CD4-positive, alpha-beta T cell (primary cell): ENCODE results near the gene ULK4. TPM values are rescaled to one million over a fixed set of nuclear protein-coding genes. Genes with fewer than 3 reads are reported as not detected.

Source experiments
- ATAC-seq: fragments of 200-7000 bp; cut with Tn5 transposase; one replicate; pipeline ENCODE4 v1.10.0; 2022; ENCODE audit warnings: mild to moderate bottlenecking; ENCODE audit not compliant: poor library complexity
- CTCF ChIA-PET: fragments of 350-600 bp; sonication (Branson Sonifier 250); formaldehyde crosslinking; loops from one replicate; lab custom pipeline; 2021; ENCODE audit warnings: antibody characterized with exemption, inconsistent platforms; lab: Charles Lee
- POLR2A ChIA-PET: fragments of 350-600 bp; sonication (Branson Sonifier 250); formaldehyde crosslinking; loops from one replicate; lab custom pipeline; 2021; ENCODE audit warnings: antibody characterized with exemption, inconsistent platforms; lab: Charles Lee
- DNase-seq, 14 experiments: peaks; one replicate each; pipeline ENCODE4 v3.0.0-alpha.2; 2013 to 2020; ENCODE audit warnings: mixed read lengths in 2 of 14
- H3K27ac ChIP-seq, 2 donors: one replicate each; pipeline versions ENCODE4 v1.5.1 to v1.7.0; 2013; ENCODE audit warnings: low read length in 2 of 2, low read depth in 1 of 2, mild to moderate bottlenecking in 1 of 2
- H3K27me3 ChIP-seq, 2 experiments: 1 replicate in 1 of 2; 2 replicates in 1 of 2; pipeline versions ENCODE4 v1.6.1 to v1.7.0; 2013; ENCODE audit warnings: low read length in 2 of 2, control low read depth in 1 of 2, mild to moderate bottlenecking in 1 of 2, moderate library complexity in 1 of 2; ENCODE audit not compliant: insufficient read depth in 2 of 2, control insufficient read depth in 1 of 2
- H3K36me3 ChIP-seq: one replicate; pipeline ENCODE4 v1.6.1; 2013; ENCODE audit warnings: low read length, control low read depth; ENCODE audit not compliant: insufficient read depth
- H3K4me1 ChIP-seq: one replicate; pipeline ENCODE4 v1.6.1; 2013; ENCODE audit warnings: low read length, control low read depth; ENCODE audit not compliant: insufficient read depth
- H3K4me3 ChIP-seq: one replicate; pipeline ENCODE4 v1.5.1; 2013; ENCODE audit warnings: mild to moderate bottlenecking, low read length, moderate library complexity
- H3K9me3 ChIP-seq, 2 experiments: 1 replicate in 1 of 2; 2 replicates in 1 of 2; pipeline versions ENCODE4 v1.6.1 to v1.7.0; 2013; ENCODE audit warnings: low read length in 2 of 2, mild to moderate bottlenecking in 2 of 2, control low read depth in 1 of 2, moderate library complexity in 1 of 2; ENCODE audit not compliant: control insufficient read depth in 1 of 2, insufficient read depth in 1 of 2
- H3K27ac Mint-ChIP-seq: one replicate; pipeline ENCODE4 v1.8.0; 2020; ENCODE audit warnings: mixed read lengths
- H3K27me3 Mint-ChIP-seq: one replicate; pipeline ENCODE4 v1.8.0; 2021; ENCODE audit warnings: mixed read lengths
- H3K36me3 Mint-ChIP-seq: one replicate; pipeline ENCODE4 v1.8.0; 2021; ENCODE audit warnings: low read depth, mixed read lengths
- H3K4me1 Mint-ChIP-seq: one replicate; pipeline ENCODE4 v1.8.0; 2021; ENCODE audit warnings: low read depth, mixed read lengths
- H3K4me3 Mint-ChIP-seq: one replicate; pipeline ENCODE4 v1.8.0; 2020; ENCODE audit warnings: mild to moderate bottlenecking, mixed read lengths
- H3K9me3 Mint-ChIP-seq: one replicate; pipeline ENCODE4 v1.8.0; 2020; ENCODE audit warnings: mixed read lengths
- intact Hi-C, 2 experiments: fragments of 100-400 bp; cut with DNase I in 1 of 2; cut with micrococcal nuclease in 1 of 2; formaldehyde crosslinking; loops; one replicate each; pipeline versions ENCODE4 v1.15.1 to v1.9.0; 2023 to 2025; cut with DNase I, micrococcal nuclease
- total RNA-seq, 174 experiments: library from RNA in 2 of 174; stranded (reverse) in 2 of 174; gene quantifications; one replicate each; pipeline ENCODE4 v1.2.3 and lab custom pipeline; 2021 to 2026
- TF ChIP-seq, protein P1 (sequence below): fragments of 200-600 bp; IDR thresholded peaks from one replicate; pipeline ENCODE4 v1.8.0; 2022; ENCODE audit warnings: antibody characterized with exemption, mild to moderate bottlenecking

ULK4 gene
- total RNA-seq, 2 experiments from 2014 or later: 23.8 to 28.6 TPM

DNA sequence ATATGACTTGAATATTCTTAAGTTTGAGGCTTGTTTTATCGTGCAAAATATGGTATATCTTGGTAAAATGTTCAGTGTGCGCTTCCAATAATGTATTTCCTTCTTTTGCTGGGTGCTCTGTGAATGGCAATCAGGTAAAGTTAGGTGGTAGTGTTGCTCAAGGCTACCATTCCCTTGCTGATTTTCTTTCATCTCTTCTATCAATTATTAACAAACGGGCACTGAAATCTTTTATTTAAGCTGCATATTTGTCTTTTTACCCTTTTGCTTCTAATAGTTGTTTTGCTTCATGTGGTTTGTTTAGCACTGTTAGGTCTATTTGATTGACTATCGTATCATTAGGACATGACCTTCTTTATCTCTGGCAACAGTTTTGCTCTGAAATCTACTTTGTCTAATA, 520.3 kb downstream of the ULK4 start:
- ATAC-seq: no peak
- POLR2A ChIA-PET: no interaction called here

GRCh38 chr3:41441139-41441538, 520.8 kb downstream of the ULK4 start:
- no peaks in the 10 kb centered on the region for H3K27me3 Mint-ChIP-seq
- H3K27ac Mint-ChIP-seq: no peak overlapping the region
- no peak for ATAC-seq
- DNase-seq: no peak
- no peaks in the 10 kb centered on the region for H3K4me1 Mint-ChIP-seq
- H3K27ac ChIP-seq: no peak overlapping the region
- peaks cover 6% of the 10 kb centered on the region for H3K9me3 Mint-ChIP-seq
- H3K36me3 Mint-ChIP-seq: peaks cover 26% of the 10 kb centered on the region
- no peak overlapping the region for H3K4me3 ChIP-seq
- H3K9me3 ChIP-seq: peaks cover 0 to 9% of the 10 kb centered on the region in 2 experiments
- ChIA-PET CTCF (no interaction called here), POLR2A (no interaction called here)
- H3K4me1 ChIP-seq: no peaks in the 10 kb centered on the region
- TF ChIP-seq, protein P1, sequence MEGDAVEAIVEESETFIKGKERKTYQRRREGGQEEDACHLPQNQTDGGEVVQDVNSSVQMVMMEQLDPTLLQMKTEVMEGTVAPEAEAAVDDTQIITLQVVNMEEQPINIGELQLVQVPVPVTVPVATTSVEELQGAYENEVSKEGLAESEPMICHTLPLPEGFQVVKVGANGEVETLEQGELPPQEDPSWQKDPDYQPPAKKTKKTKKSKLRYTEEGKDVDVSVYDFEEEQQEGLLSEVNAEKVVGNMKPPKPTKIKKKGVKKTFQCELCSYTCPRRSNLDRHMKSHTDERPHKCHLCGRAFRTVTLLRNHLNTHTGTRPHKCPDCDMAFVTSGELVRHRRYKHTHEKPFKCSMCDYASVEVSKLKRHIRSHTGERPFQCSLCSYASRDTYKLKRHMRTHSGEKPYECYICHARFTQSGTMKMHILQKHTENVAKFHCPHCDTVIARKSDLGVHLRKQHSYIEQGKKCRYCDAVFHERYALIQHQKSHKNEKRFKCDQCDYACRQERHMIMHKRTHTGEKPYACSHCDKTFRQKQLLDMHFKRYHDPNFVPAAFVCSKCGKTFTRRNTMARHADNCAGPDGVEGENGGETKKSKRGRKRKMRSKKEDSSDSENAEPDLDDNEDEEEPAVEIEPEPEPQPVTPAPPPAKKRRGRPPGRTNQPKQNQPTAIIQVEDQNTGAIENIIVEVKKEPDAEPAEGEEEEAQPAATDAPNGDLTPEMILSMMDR: no peak
- H3K27me3 ChIP-seq: no peaks in the 10 kb centered on the region
- no peaks in the 10 kb centered on the region for H3K36me3 ChIP-seq
- intact Hi-C loops: no loop called here
- no peak overlapping the region for H3K4me3 Mint-ChIP-seq

More for the DNA sequence above, 520.3 kb downstream of the ULK4 start:
- H3K27me3 Mint-ChIP-seq: no peaks in the 10 kb centered on the region
- CTCF ChIA-PET: no interaction called here
- H3K4me3 Mint-ChIP-seq: no peak overlapping the region
- peaks cover 6% of the 10 kb centered on the region for H3K9me3 Mint-ChIP-seq
- no peak overlapping the region for H3K27ac Mint-ChIP-seq
- DNase-seq: no peak
- Histone ChIP-seq H3K27ac (no peak overlapping the region), H3K9me3 (peaks cover 0 to 9% of the 10 kb centered on the region in 2 experiments), H3K36me3 (no peaks in the 10 kb centered on the region), H3K27me3 (no peaks in the 10 kb centered on the region), H3K4me1 (no peaks in the 10 kb centered on the region), H3K4me3 (no peak overlapping the region)
- peaks cover 30% of the 10 kb centered on the region for H3K36me3 Mint-ChIP-seq
- H3K4me1 Mint-ChIP-seq: no peaks in the 10 kb centered on the region
- TF ChIP-seq, protein P1: no peak
- intact Hi-C loops: no loop called here

GRCh38 chr3:41436983-41437382, 524.9 kb downstream of the ULK4 start:
- POLR2A ChIA-PET: interaction anchor here (0.7 kb wide), 1 partner anchor 1986 kb away, joined by 3 read pairs; no protein-coding TSS in a partner anchor
- no peaks in the 10 kb centered on the region for H3K27me3 ChIP-seq
- Mint-ChIP-seq H3K9me3 (peaks cover 6% of the 10 kb centered on the region), H3K36me3 (peaks cover 26% of the 10 kb centered on the region), H3K4me3 (no peak overlapping the region), H3K27me3 (no peaks in the 10 kb centered on the region), H3K4me1 (no peaks in the 10 kb centered on the region), H3K27ac (no peak overlapping the region)
- intact Hi-C loops: no loop called here
- no peak for ATAC-seq
- no peak overlapping the region for H3K27ac ChIP-seq
- TF ChIP-seq, protein P1: no peak
- no peak overlapping the region for H3K4me3 ChIP-seq
- CTCF ChIA-PET: no interaction called here
- no peaks in the 10 kb centered on the region for H3K36me3 ChIP-seq
- H3K4me1 ChIP-seq: no peaks in the 10 kb centered on the region
- no peak for DNase-seq
- peaks cover 0 to 9% of the 10 kb centered on the region in 2 experiments for H3K9me3 ChIP-seq
